Testis (tissue), 3 donors: ENCODE data around the gene RPP25L. TPM values are rescaled to one million over a fixed set of nuclear protein-coding genes. Genes with fewer than 3 reads are reported as not detected.

Experiments used
- DNase-seq: peaks from one replicate; pipeline ENCODE4 v3.0.0-alpha.2; 2019
- H3K27ac ChIP-seq, 2 donors: fragments of 200-600 bp; sonication (generic); one replicate each; pipeline ENCODE4 v1.5.1; 2019
- H3K27me3 ChIP-seq: fragments of 200-600 bp; sonication (generic); one replicate; pipeline ENCODE4 v1.5.1; 2019
- H3K36me3 ChIP-seq: fragments of 200-600 bp; sonication (generic); one replicate; pipeline ENCODE4 v1.5.1; 2017; ENCODE audit warnings: low read depth; ENCODE audit errors: missing control alignments
- H3K4me1 ChIP-seq: fragments of 200-600 bp; sonication (generic); one replicate; pipeline ENCODE4 v1.5.1; 2019
- H3K4me3 ChIP-seq, 2 donors: fragments of 200-600 bp; sonication (generic); one replicate each; pipeline ENCODE4 v1.5.1; 2017 to 2019
- H3K9me3 ChIP-seq: fragments of 200-600 bp; sonication (generic); one replicate; pipeline ENCODE4 v1.5.1; 2017
- POLR2A ChIP-seq: fragments of 450-650 bp; IDR thresholded peaks from one replicate; pipeline ENCODE4 v1.6.1; 2017; ENCODE audit warnings: antibody characterized with exemption, mild to moderate bottlenecking, moderate library complexity
- whole genome bisulfite sequencing, 2 donors: methylation state at CpG; one replicate each; pipeline ENCODE4 v1.1.5; 2018; 5-methylcytosine and 5-hydroxymethylcytosine counted together
- intact Hi-C: fragments of 100-400 bp; cut with DNase I; formaldehyde crosslinking; loops from one replicate; pipeline ENCODE4 v1.15.1; 2023; ENCODE audit warnings: low total_unique reads
- polyA plus RNA-seq: library from polyadenylated mRNA; stranded (reverse); fragments of 350-450 nt; fragmentation: Illumina TruSeq; extraction: RNeasy Lipid Tissue Mini Kit (QIAGEN cat#74804); gene quantifications from one replicate; pipeline ENCODE4 v1.2.3, GENCODE V29; 2014; ENCODE audit warnings: low read depth, low replicate concordance; ENCODE audit not compliant: insufficient read depth
- total RNA-seq, 2 donors: library from RNA; depleted of rRNA; stranded (reverse); fragments of >200 nt; gene quantifications; one replicate each; pipeline ENCODE4 v1.2.3, GENCODE V29; 2016
- TF ChIP-seq, protein P1 (sequence below), 3 experiments: fragments of 450-650 bp in 2 of 3; fragments of 200-600 bp in 1 of 3; sonication (generic) in 1 of 3; IDR thresholded peaks; one replicate each; pipeline ENCODE4 v1.5.1; 2016 to 2019; ENCODE audit warnings: antibody characterized with exemption in 3 of 3, mild to moderate bottlenecking in 2 of 3, moderate library complexity in 1 of 3

RPP25L gene
- total and polyA plus RNA-seq, 3 donors from 2014 or later = 23.5 to 26.8 (median 25.1) TPM

DNA sequence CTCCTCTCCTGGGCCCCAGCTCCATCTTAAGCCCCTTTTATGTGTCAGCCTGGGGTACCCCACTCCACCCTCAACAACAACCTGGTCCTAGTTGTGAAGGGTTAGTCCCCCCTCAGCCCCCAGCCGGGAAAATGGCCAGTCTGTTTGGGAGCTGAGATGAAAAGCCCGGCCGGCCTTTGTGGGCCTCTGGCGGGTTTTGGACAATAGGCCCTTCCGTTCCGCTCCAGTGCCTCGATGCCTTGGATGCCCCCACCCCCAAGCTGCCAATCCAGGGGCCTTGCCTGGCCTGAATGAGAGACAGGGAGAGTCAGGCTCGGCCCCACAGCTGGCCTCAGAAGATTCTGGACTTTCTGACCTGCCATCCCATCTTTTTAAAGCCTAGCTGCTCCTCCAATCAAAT lies 31.5 kb downstream of the RPP25L start:
- TF ChIP-seq, protein P1, sequence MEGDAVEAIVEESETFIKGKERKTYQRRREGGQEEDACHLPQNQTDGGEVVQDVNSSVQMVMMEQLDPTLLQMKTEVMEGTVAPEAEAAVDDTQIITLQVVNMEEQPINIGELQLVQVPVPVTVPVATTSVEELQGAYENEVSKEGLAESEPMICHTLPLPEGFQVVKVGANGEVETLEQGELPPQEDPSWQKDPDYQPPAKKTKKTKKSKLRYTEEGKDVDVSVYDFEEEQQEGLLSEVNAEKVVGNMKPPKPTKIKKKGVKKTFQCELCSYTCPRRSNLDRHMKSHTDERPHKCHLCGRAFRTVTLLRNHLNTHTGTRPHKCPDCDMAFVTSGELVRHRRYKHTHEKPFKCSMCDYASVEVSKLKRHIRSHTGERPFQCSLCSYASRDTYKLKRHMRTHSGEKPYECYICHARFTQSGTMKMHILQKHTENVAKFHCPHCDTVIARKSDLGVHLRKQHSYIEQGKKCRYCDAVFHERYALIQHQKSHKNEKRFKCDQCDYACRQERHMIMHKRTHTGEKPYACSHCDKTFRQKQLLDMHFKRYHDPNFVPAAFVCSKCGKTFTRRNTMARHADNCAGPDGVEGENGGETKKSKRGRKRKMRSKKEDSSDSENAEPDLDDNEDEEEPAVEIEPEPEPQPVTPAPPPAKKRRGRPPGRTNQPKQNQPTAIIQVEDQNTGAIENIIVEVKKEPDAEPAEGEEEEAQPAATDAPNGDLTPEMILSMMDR (IDR thresholded peaks at IDR 0.05) = no peak
- no peak for TF ChIP-seq POLR2A
- no peak overlapping the region for H3K4me3 ChIP-seq
- no peak for DNase-seq
- H3K4me1 ChIP-seq = peaks cover 9% of the 10 kb centered on the region
- WGBS, 2 donors = 79 to 81% methylated on average over 8 of the region's 8 CpGs
- H3K9me3 ChIP-seq = no peaks in the 10 kb centered on the region
- no peaks in the 10 kb centered on the region for H3K27me3 ChIP-seq
- H3K27ac ChIP-seq = no peak overlapping the region
- H3K36me3 ChIP-seq = no peaks in the 10 kb centered on the region
- intact Hi-C loops = no loop called here

DNA sequence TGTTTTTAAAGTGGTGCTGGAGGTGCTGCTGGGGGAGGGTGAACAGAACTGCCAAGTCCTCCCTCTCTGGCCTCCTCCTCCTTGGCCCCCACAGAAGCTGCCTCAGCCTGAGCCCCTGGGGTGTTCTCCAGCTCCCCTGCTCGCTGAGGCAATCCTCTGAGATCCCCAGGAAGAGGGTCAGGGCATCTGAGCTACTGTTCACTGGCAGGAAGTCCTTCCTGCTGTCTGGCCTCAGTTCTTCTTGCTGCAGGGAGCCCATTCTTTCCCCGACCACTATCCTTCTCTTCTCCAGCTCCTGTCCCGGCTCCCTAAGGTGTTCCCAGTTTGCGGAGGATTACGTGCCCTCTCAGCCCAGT lies 32.1 kb downstream of the RPP25L start:
- WGBS, 2 donors = 85 to 86% methylated on average over 5 of the region's 5 CpGs
- DNase-seq = no peak
- no peaks in the 10 kb centered on the region for H3K9me3 ChIP-seq
- no peak overlapping the region for H3K4me3 ChIP-seq
- H3K27ac ChIP-seq = no peak overlapping the region
- H3K4me1 ChIP-seq = peaks cover 9% of the 10 kb centered on the region
- H3K36me3 ChIP-seq = no peaks in the 10 kb centered on the region
- intact Hi-C loops = no loop called here
- TF ChIP-seq, protein P1 (IDR thresholded peaks at IDR 0.05) = no peak
- TF ChIP-seq POLR2A = no peak
- H3K27me3 ChIP-seq = no peaks in the 10 kb centered on the region

DNA sequence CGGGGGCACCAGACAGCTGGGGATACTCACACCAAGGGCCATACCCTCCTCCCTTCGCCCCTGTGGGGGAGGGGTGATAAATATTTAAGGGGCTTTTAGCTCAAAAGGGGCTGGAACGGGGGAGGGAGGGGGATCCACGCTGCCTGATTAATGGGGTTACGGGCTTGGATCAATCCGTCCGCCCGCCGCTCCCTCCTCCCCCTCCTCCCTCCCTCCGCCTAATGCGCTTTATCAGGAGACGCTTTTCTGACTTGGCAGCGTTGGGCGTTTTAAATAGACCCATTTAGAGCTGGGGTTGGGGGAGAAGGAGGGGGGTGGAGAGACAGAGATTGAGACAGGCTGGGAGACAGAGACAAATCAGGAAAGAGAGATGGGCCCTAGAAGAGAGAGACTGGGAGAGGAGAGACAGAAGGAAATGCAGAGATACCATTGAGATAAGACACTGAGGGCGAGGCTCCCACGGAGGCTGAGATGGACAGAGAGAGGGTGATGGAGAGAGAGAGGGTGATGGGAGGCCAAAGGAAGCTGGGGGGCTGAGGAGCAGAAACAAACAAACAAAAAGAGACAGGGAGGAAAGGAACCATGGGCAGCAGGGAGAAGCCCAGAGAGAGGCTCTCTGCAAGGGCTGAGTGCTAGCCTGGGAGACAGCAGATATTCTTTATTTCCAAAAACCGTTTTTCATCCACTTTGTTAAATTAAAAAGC lies 32.6 kb downstream of the RPP25L start:
- no peak for TF ChIP-seq POLR2A
- TF ChIP-seq, protein P1 (IDR thresholded peaks at IDR 0.05) = no peak
- Histone ChIP-seq H3K4me1 (peaks cover 9% of the 10 kb centered on the region), H3K27ac (no peak overlapping the region), H3K36me3 (no peaks in the 10 kb centered on the region), H3K9me3 (no peaks in the 10 kb centered on the region), H3K27me3 (no peaks in the 10 kb centered on the region), H3K4me3 (no peak overlapping the region)
- intact Hi-C loops = no loop called here
- no peak for DNase-seq
- 34% methylated on average over 17 of the region's 17 CpGs for whole genome bisulfite sequencing, 2 donors

DNA sequence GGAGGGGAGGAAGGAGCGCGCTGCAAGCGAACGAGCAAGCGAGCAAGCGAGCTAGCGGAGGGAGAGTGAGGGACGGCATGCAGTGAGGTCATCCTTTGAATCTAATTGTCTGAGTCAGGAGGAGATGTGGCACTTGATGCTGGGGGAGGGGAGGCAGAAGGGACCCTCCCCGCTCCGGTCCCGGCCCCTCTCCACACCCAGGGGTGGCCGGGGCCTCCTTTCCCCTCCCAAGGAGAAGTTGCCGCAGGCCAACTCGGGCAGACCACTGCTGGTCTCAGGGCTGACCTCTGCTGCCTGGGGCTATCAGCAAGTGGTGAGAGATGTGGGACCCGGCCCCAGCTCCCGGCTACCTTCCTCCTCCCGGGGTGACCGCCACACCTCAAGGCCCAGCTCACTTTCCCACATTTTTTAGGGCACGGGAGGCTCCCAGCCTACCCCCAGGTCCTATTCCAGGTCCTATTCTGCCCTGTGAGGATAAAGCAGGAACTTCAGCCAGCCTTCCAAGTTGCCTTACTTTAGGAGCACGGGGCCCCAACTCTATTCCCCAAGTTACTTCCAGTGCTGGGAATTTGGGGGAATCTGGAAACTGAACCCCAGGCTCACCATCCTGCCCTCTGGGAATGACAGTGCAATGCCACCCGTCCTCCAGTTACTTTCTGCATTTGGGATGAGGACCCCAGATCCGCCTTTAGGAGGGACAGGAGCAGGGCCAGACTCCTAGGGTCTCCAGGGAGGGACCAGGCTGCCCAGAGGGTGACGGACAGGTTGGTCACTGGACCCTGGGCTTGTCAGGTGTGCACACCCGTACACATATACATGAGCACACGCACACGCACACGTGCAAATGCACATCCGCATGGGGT lies 33.4 kb downstream of the RPP25L start:
- H3K27ac ChIP-seq = no peak overlapping the region
- TF ChIP-seq POLR2A = no peak
- TF ChIP-seq, protein P1 (IDR thresholded peaks at IDR 0.05) = no peak
- DNase-seq = no peak
- H3K36me3 ChIP-seq = no peaks in the 10 kb centered on the region
- no peaks in the 10 kb centered on the region for H3K9me3 ChIP-seq
- no peaks in the 10 kb centered on the region for H3K27me3 ChIP-seq
- peaks cover 9% of the 10 kb centered on the region for H3K4me1 ChIP-seq
- H3K4me3 ChIP-seq = peak overlapping the region in 1 of 2 donors; percentile 46
- intact Hi-C loops = no loop called here
- 30% methylated on average over 18 to 28 of the region's 28 CpGs for WGBS, 2 donors
